ENCODE measurements around the gene UQCRH. TPM values are rescaled to one million over a fixed set of nuclear protein-coding genes. Genes with fewer than 3 reads are reported as not detected.
"Not testable (repeated sequence)": the region's sequence is repeated elsewhere in the genome, so short reads cannot be mapped to it uniquely, and the experiment has no call there.

The UQCRH gene
- total and polyA plus RNA-seq, 8 donors: 200 to 710 (median 359) TPM

DNA sequence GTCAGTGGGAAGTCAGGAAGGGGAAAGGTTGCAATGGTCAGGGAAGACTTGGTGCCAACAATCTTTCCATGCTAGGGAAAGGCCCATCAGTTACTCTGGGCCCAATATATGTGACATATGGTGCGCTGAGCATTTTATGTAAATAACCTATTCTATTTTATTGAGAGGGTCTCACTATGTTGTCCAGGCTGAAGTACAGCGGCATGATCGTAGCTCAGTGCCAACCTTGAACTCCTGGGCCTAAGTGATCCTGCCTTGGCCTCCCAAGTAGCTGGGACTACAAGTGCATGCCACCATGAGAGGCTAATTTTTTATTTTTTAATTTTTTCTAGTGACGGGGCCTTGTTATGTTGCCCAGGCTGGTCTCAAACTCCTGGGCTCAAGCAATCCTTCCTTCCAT, 6.8 kb downstream of the UQCRH start:
- peaks cover 55 to 76% (median 71%) of the 10 kb centered on the region in 4 donors for H3K36me3 ChIP-seq
- intact Hi-C loops (cut with DNase I; ENCODE audit: low total_unique reads): no loop called here
- peaks cover 2 to 38% (median 22%) of the 10 kb centered on the region in 4 donors for H3K4me1 ChIP-seq
- no peaks in the 10 kb centered on the region for H3K9me3 ChIP-seq
- no peak for DNase-seq
- H3K27me3 ChIP-seq: no peaks in the 10 kb centered on the region
- TF ChIP-seq POLR2AphosphoS5 (IDR thresholded peaks at IDR 0.05) (no peak), POLR2A (IDR thresholded peaks at IDR 0.05) (no peak), EP300 (IDR thresholded peaks at IDR 0.05) (no peak)
- TF ChIP-seq, protein P1, sequence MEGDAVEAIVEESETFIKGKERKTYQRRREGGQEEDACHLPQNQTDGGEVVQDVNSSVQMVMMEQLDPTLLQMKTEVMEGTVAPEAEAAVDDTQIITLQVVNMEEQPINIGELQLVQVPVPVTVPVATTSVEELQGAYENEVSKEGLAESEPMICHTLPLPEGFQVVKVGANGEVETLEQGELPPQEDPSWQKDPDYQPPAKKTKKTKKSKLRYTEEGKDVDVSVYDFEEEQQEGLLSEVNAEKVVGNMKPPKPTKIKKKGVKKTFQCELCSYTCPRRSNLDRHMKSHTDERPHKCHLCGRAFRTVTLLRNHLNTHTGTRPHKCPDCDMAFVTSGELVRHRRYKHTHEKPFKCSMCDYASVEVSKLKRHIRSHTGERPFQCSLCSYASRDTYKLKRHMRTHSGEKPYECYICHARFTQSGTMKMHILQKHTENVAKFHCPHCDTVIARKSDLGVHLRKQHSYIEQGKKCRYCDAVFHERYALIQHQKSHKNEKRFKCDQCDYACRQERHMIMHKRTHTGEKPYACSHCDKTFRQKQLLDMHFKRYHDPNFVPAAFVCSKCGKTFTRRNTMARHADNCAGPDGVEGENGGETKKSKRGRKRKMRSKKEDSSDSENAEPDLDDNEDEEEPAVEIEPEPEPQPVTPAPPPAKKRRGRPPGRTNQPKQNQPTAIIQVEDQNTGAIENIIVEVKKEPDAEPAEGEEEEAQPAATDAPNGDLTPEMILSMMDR (IDR thresholded peaks at IDR 0.05): no peak
- no peak overlapping the region for H3K27ac ChIP-seq
- H3K4me3 ChIP-seq: no peak overlapping the region
- 94 to 100% (median 97%) methylated on average over 4 of the region's 4 CpGs for WGBS, 5 donors

DNA sequence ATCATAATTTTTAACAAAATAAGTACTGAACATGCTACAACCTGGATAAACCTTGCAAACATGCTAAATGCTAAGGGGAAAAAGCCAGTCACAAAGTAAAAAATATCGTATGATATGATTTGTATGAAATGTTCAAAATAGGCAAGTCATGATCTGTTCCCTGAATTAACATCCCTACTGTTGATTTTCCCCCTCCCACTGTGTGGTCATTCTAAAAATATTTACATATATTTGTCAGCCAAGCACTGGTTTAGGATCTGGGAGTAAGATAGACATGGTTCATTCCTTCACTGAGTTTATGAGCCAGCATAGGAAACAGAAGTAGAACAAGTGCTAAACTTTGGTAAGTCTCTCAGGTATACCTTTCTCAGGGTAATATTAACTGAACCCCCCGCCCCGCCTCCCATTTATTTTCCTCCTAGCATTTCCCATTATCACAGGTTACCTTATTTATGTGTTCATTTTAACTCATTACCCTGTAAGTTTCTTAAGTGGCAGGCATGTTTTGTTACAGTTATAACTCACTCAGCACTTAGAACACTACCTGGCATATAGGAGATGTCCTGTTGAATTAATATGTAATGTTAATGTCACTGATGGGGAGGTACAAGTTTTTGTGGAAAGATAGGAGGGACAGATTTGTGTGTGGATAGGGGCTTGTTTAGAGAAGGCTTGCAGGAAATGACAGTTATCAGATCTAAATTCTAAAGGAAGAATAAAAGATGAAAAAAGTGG, 12.3 kb downstream of the UQCRH start:
- TF ChIP-seq POLR2A (IDR thresholded peaks at IDR 0.05) (no peak), POLR2AphosphoS5 (IDR thresholded peaks at IDR 0.05) (no peak), EP300 (IDR thresholded peaks at IDR 0.05) (no peak)
- TF ChIP-seq, protein P1 (IDR thresholded peaks at IDR 0.05): no peak
- H3K27me3 ChIP-seq: no peaks in the 10 kb centered on the region
- WGBS, 5 donors: 85 to 93% (median 89%) methylated on average over 3 of the region's 3 CpGs

DNA sequence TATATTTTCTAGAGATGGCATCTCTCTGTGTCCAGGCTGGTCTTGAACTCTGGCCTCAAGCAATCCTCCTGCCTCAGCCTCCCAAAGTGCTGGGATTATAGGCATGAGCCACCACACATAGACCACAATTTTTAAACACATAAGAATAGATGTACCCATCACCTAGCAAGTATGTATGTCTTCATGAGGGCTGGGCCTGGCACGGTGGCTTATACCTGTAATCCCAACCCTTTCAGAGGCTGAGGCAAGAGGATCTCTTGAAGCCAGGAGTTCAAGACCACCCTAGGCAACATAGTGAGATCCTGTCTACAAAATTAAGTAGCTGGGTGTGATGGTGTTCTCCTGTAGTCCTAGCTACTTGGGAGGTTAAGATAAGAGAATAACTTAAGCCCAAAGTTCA, 13.8 kb downstream of the UQCRH start:
- 86 to 100% (median 94%) methylated on average over 1 of the region's 1 CpG for WGBS, 5 donors
- Histone ChIP-seq H3K9me3 (no peaks in the 10 kb centered on the region), H3K27ac (no peak overlapping the region), H3K36me3 (peaks cover 43 to 59% (median 59%) of the 10 kb centered on the region in 4 donors), H3K4me1 (no peaks in the 10 kb centered on the region), H3K27me3 (no peaks in the 10 kb centered on the region), H3K4me3 (no peak overlapping the region)
- DNase-seq: no peak
- intact Hi-C loops (cut with DNase I; ENCODE audit: low total_unique reads): no loop called here
- TF ChIP-seq POLR2AphosphoS5 (IDR thresholded peaks at IDR 0.05) (no peak), POLR2A (IDR thresholded peaks at IDR 0.05) (no peak), EP300 (IDR thresholded peaks at IDR 0.05) (no peak)
- TF ChIP-seq, protein P1 (IDR thresholded peaks at IDR 0.05): no peak

More for the DNA sequence above, 12.3 kb downstream of the UQCRH start:
- Histone ChIP-seq H3K9me3 (no peaks in the 10 kb centered on the region), H3K27ac (no peak overlapping the region), H3K4me1 (no peaks in the 10 kb centered on the region), H3K36me3 (peaks cover 58 to 74% (median 74%) of the 10 kb centered on the region in 4 donors), H3K4me3 (no peak overlapping the region)
- intact Hi-C loops (cut with DNase I; ENCODE audit: low total_unique reads): no loop called here
- no peak for DNase-seq

DNA sequence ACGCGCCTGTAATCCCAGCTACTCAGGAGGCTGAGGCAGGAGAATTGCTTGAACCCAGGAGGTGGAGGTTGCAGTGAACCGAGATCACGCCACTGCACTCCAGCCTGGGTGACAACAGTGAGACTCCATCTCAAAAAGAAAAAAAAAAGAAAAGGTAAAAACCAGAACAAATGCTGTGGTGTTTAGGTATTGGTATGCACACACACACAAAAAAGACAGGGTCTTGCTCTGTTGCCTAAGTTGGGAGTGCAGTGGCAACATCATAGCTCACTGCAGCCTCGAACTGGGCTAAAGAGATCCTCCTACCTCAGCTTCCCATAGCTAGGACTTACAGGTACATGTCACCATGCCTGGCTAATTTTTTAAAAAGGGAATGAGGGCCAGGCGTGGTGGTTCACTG, 15.8 kb downstream of the UQCRH start:
- intact Hi-C loops (cut with DNase I; ENCODE audit: low total_unique reads); H3K27me3 ChIP-seq; DNase-seq; H3K27ac ChIP-seq; H3K4me1 ChIP-seq; H3K4me3 ChIP-seq; H3K9me3 ChIP-seq: not testable (repeated sequence)
- peaks cover 23 to 39% (median 39%) of the 10 kb centered on the region in 4 donors for H3K36me3 ChIP-seq
- WGBS, 5 donors: 93 to 95% (median 94%) methylated on average over 6 of the region's 6 CpGs

DNA sequence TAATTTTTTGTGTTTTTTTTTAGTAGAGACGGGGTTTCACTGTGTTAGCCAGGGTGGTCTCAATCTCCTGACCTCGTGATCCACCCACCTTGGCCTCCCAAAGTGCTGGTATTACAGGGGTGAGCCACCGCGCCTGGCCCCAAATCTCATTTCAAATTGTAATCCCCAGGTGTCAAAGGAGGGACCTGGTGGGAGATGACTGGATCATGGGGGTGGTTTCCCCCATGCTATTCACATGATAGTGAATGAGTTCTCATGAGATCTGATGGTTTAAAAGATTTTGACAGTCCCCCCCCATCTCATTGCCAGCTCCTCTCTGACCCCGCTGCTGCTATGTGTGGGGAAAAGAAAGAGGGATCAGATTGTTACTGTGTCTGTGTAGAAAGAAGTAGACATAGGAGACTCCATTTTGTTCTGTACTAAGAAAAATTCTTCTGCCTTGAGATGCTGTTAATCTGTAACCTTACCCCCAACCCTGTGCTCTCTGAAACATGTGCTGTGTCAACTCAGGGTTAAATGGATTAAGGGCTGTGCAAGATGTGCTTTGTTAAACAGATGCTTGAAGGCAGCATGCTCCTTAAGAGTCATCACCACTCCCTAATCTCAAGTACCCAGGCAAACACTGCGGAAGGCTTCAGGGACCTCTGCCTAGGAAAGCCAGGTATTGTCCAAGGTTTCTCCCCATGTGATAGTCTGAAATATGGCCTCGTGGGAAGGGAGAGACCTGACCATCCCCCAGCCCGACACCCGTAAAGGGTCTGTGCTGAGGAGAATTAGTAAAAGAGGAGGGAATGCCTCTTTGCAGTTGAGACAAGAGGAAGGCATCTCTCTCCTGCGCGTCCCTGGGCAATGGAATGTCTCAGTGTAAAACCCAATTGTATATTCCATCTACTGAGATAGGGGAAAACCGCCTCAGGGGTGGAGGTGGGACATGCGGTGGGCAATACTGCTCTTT, 16.7 kb downstream of the UQCRH start:
- 74 to 82% (median 78%) methylated on average over 11 to 13 of the region's 13 CpGs for WGBS, 5 donors
- H3K4me3 ChIP-seq; H3K27me3 ChIP-seq; H3K27ac ChIP-seq; DNase-seq; H3K4me1 ChIP-seq; intact Hi-C loops (cut with DNase I; ENCODE audit: low total_unique reads); H3K9me3 ChIP-seq: not testable (repeated sequence)
- peaks cover 17 to 30% (median 30%) of the 10 kb centered on the region in 4 donors for H3K36me3 ChIP-seq

DNA sequence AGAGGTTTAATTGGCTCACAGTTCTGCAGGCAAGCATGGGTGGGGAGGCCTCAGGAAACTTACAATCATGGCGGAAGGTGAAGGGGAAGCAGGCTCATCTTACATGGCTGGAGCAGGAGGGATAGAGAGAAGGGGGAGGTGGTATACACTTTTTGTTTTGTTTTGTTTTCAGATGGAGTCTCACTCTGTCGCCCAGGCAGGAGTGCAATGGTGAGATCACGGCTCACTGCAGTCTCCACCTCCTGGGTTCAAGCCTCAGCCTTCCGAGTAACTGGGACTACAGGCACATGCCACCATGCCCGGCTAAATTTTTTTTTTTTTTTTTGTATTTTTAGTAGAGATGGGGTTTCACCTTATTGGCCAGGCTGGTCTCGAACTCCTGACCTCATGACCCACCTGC, 18.7 kb downstream of the UQCRH start:
- DNase-seq; H3K27ac ChIP-seq; H3K4me1 ChIP-seq; intact Hi-C loops (cut with DNase I; ENCODE audit: low total_unique reads); H3K4me3 ChIP-seq; H3K9me3 ChIP-seq; H3K27me3 ChIP-seq: not testable (repeated sequence)
- WGBS, 5 donors: 91 to 99% (median 93%) methylated on average over 6 of the region's 6 CpGs
- peaks cover 6 to 11% (median 10%) of the 10 kb centered on the region in 4 donors for H3K36me3 ChIP-seq

DNA sequence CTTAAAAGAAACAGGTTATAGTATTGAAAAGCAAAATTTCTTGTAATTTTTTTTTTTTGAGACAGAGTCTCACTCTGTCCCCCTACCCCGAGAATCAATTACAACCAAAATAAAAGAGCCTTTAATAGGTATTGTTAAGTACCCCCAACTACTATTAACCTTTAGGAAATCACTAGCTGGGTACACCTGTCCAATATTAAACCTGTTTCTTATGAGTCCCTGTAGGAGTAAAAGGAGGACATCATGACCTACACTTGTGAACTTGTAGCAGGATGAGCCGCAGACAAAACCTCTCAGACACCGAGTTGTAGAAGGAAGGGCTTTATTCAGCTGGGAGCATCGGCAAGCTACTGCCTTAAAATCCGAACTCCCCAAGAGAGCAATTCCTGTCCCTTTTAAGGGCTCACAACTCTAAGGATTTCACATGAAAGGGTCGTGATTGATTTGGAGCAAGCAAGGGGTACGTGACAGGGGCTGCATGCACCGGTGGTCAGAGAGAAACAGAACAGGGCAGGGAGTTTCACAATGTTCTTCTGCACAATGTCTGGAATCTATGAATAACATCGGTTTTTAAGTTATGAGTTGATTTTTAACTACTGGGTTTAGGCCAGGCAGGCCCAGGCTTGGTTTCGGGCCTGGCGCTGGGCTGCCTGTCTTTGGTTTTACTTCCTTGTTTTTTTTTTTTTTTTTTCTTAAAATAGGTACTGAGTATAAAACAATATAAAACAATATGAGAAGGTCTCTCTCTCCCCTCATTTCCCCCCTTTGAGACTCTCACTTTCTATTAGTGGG, 22.0 kb downstream of the UQCRH start:
- H3K9me3 ChIP-seq; H3K27ac ChIP-seq; intact Hi-C loops (cut with DNase I; ENCODE audit: low total_unique reads); H3K4me1 ChIP-seq; H3K27me3 ChIP-seq; H3K36me3 ChIP-seq; DNase-seq; H3K4me3 ChIP-seq: not testable (repeated sequence)
- 91 to 95% (median 94%) methylated on average over 11 of the region's 11 CpGs for WGBS, 5 donors

Data from stomach (tissue), 9 donors.